Keratinocyte (primary cell): ENCODE results near the gene SLC18A2. TPM values are rescaled to one million over a fixed set of nuclear protein-coding genes. Genes with fewer than 3 reads are reported as not detected.

Source experiments
- DNase-seq: peaks from one replicate; pipeline ENCODE4 v3.0.0-alpha.2; 2011; ENCODE audit warnings: low read depth, missing footprints, low spot score
- FAIRE-seq: peaks from 2 replicates; lab custom pipeline; 2011; peaks lifted over from hg19 to GRCh38; lab: Jason Lieb, UNC
- H2AFZ ChIP-seq: 2 replicates; pipeline ENCODE4 v1.6.0; 2012; ENCODE audit warnings: low read length, control low read depth, inconsistent platforms; ENCODE audit not compliant: control insufficient read depth
- H3K27ac ChIP-seq: 2 replicates; pipeline ENCODE4 v1.5.1; 2011; ENCODE audit warnings: low read length; ENCODE audit not compliant: control insufficient read depth, insufficient read depth
- H3K27me3 ChIP-seq: 3 replicates; pipeline ENCODE4 v1.6.0; 2011; ENCODE audit warnings: low read length; ENCODE audit not compliant: control insufficient read depth, insufficient read depth; ENCODE audit errors: extremely low read depth
- H3K36me3 ChIP-seq, 2 experiments: 2 replicates in 1 of 2; 3 replicates in 1 of 2; pipeline ENCODE4 v1.5.1; 2011; ENCODE audit warnings: low read length in 2 of 2, mild to moderate bottlenecking in 1 of 2; ENCODE audit not compliant: control insufficient read depth in 2 of 2, insufficient read depth in 2 of 2; ENCODE audit errors: extremely low read depth in 1 of 2
- H3K4me1 ChIP-seq: 3 replicates; pipeline ENCODE4 v1.5.1; 2011; ENCODE audit warnings: low read length; ENCODE audit not compliant: control insufficient read depth, insufficient read depth; ENCODE audit errors: extremely low read depth
- H3K4me2 ChIP-seq: 3 replicates; pipeline ENCODE4 v1.6.0; 2011; ENCODE audit warnings: low read depth, low read length; ENCODE audit not compliant: control insufficient read depth, insufficient read depth; ENCODE audit errors: extremely low read depth
- H3K4me3 ChIP-seq, 3 experiments: fragments of 200-600 bp in 1 of 3; sonication (generic) in 1 of 3; 2 replicates in 2 of 3; 3 replicates in 1 of 3; pipeline ENCODE4 v1.5.1; 2011 to 2016; ENCODE audit warnings: low read length in 3 of 3, mild to moderate bottlenecking in 3 of 3, control low read depth in 2 of 3, inconsistent platforms in 1 of 3, low read depth in 1 of 3, mixed read lengths in 1 of 3, mixed run types in 1 of 3, moderate library complexity in 1 of 3; ENCODE audit not compliant: control insufficient read depth in 2 of 3, insufficient read depth in 2 of 3; ENCODE audit errors: extremely low read depth in 1 of 3
- H3K79me2 ChIP-seq: 2 replicates; pipeline ENCODE4 v1.6.0; 2012; ENCODE audit warnings: low read length; ENCODE audit not compliant: control insufficient read depth, insufficient read depth
- H3K9ac ChIP-seq: 3 replicates; pipeline ENCODE4 v1.6.0; 2011; ENCODE audit warnings: low read length; ENCODE audit not compliant: control insufficient read depth, insufficient read depth; ENCODE audit errors: extremely low read depth
- H3K9me1 ChIP-seq: 3 replicates; pipeline ENCODE4 v1.6.0; 2011; ENCODE audit warnings: low read length; ENCODE audit not compliant: control insufficient read depth, insufficient read depth; ENCODE audit errors: extremely low read depth
- H3K9me3 ChIP-seq: 2 replicates; pipeline ENCODE4 v1.5.1; 2012; ENCODE audit warnings: low read depth, low read length; ENCODE audit not compliant: control insufficient read depth
- H4K20me1 ChIP-seq: 3 replicates; pipeline ENCODE4 v1.6.0; 2011; ENCODE audit warnings: low read length; ENCODE audit not compliant: control insufficient read depth, insufficient read depth; ENCODE audit errors: extremely low read depth
- CTCF ChIP-seq, 3 experiments: IDR thresholded peaks in 1 of 3; conservative IDR thresholded peaks in 1 of 3; optimal IDR thresholded peaks in 1 of 3; 2 replicates in 2 of 3; 3 replicates in 1 of 3; pipeline versions ENCODE3 to v1.5.1; 2011; ENCODE audit warnings: low read length in 3 of 3, mild to moderate bottlenecking in 3 of 3, moderate library complexity in 2 of 3, control low read depth in 1 of 3, inconsistent platforms in 1 of 3; ENCODE audit not compliant: insufficient read depth in 2 of 3; ENCODE audit errors: extremely low read depth in 1 of 3
- EZH2 ChIP-seq: IDR thresholded peaks from one replicate; pipeline ENCODE4 v1.6.1; 2012; ENCODE audit warnings: inconsistent platforms, mild to moderate bottlenecking, low read length, moderate library complexity
- dilution Hi-C: fragments of 300-500 bp; cut with MboI; formaldehyde crosslinking; loops from one replicate; pipeline ENCODE4 v1.7.0; 2020; ENCODE audit warnings: low sequenced_read_pairs; ENCODE audit not compliant: extremely low pct_ligation_motif_present
- polyA plus RNA-seq, 5 experiments: library from polyadenylated mRNA; depleted of rRNA in 3 of 5; stranded (reverse) in 3 of 5; stranded (forward) in 1 of 5; unstranded in 1 of 5; fragments of >200 nt; gene quantifications; 1 replicate in 1 of 5; 2 replicates in 3 of 5; 3 replicates in 1 of 5; pipeline versions ENCODE4 v1.2.1 to v1.2.3, GENCODE V29; 2011 to 2012; ENCODE audit warnings: missing spikeins in 2 of 5, low read depth in 1 of 5, low replicate concordance in 1 of 5

The SLC18A2 gene
- polyA plus RNA-seq, 1 donor (not counting 4 experiments of a cell fraction or from before 2014, with no cell fraction given), result not detected

- H3K4me2 ChIP-seq, result no peak overlapping the region
- dilution Hi-C loops, result no loop called here
- H3K9me1 ChIP-seq, result no peaks in the 10 kb centered on the region
- H3K79me2 ChIP-seq, result no peaks in the 10 kb centered on the region
- FAIRE-seq (no peak), DNase-seq (no peak)
- no peak overlapping the region for H2AFZ ChIP-seq
- H3K27ac ChIP-seq, result no peak overlapping the region
- no peaks in the 10 kb centered on the region for H3K4me1 ChIP-seq
- no peak for TF ChIP-seq EZH2
- no peak for TF ChIP-seq CTCF (optimal IDR thresholded peaks at IDR 0.05 in 1 of 3, IDR thresholded peaks at IDR 0.05 in 1 of 3, conservative IDR thresholded peaks at IDR 0.05 in 1 of 3; ENCODE audit: extremely low read depth in 1 of 3, insufficient read depth in 2 of 3, low read length in 3 of 3)
- H3K36me3 ChIP-seq, result no peaks in the 10 kb centered on the region
- H3K9ac ChIP-seq, result no peak overlapping the region
- H4K20me1 ChIP-seq, result no peaks in the 10 kb centered on the region
- H3K27me3 ChIP-seq, result peaks cover 3% of the 10 kb centered on the region
- no peak overlapping the region for H3K4me3 ChIP-seq
- no peaks in the 10 kb centered on the region for H3K9me3 ChIP-seq
These were observed 42.8 kb upstream of the SLC18A2 start for GRCh38 chr10:117198088-117198487.

- FAIRE-seq, result no peak
- dilution Hi-C loops, result no loop called here
- no peak overlapping the region for H2AFZ ChIP-seq
- no peak for TF ChIP-seq EZH2
- TF ChIP-seq CTCF (optimal IDR thresholded peaks at IDR 0.05 in 1 of 3, IDR thresholded peaks at IDR 0.05 in 1 of 3, conservative IDR thresholded peaks at IDR 0.05 in 1 of 3; ENCODE audit: extremely low read depth in 1 of 3, insufficient read depth in 2 of 3, low read length in 3 of 3), result no peak
- H3K4me1 ChIP-seq, result no peaks in the 10 kb centered on the region
- no peak overlapping the region for H3K4me3 ChIP-seq
- no peaks in the 10 kb centered on the region for H3K9me1 ChIP-seq
- H4K20me1 ChIP-seq, result no peaks in the 10 kb centered on the region
- no peak overlapping the region for H3K9ac ChIP-seq
- no peaks in the 10 kb centered on the region for H3K79me2 ChIP-seq
- DNase-seq, result no peak
- H3K9me3 ChIP-seq, result no peaks in the 10 kb centered on the region
- H3K27ac ChIP-seq, result no peak overlapping the region
- no peak overlapping the region for H3K4me2 ChIP-seq
- H3K36me3 ChIP-seq, result no peaks in the 10 kb centered on the region
- peaks cover 3% of the 10 kb centered on the region for H3K27me3 ChIP-seq
These were observed 39.1 kb upstream of the SLC18A2 start for GRCh38 chr10:117201826-117202225.
